Naive thymus-derived CD4-positive, alpha-beta T cell (primary cell): ENCODE measurements around the gene ARHGAP8. TPM values are rescaled to one million over a fixed set of nuclear protein-coding genes. Genes with fewer than 3 reads are reported as not detected.
A peak's percentile ranks its signal among the peaks of the same experiment; 100 is the strongest.

Source experiments
- ATAC-seq: fragments of 150-1000 bp; cut with Tn5 transposase; 2 replicates; pipeline ENCODE4 v1.10.0; 2021; ENCODE audit warnings: mild to moderate bottlenecking, moderate library complexity
- CTCF ChIA-PET: fragments of 350-600 bp; sonication (Branson Sonifier 250); formaldehyde crosslinking; loops from one replicate; lab custom pipeline; 2021; ENCODE audit warnings: antibody characterized with exemption; lab: Charles Lee
- POLR2A ChIA-PET: fragments of 350-600 bp; sonication (Branson Sonifier 250); formaldehyde crosslinking; loops from one replicate; lab custom pipeline; 2021; ENCODE audit warnings: antibody characterized with exemption, inconsistent platforms; lab: Charles Lee
- DNase-seq, 9 donors: peaks; one replicate each; pipeline versions ENCODE4 v3.0.0 to v3.0.0-alpha.2; 2020 to 2022; ENCODE audit warnings: mixed read lengths in 1 of 9
- H3K27ac ChIP-seq: one replicate; pipeline ENCODE4 v1.7.0; 2013; ENCODE audit warnings: mild to moderate bottlenecking, low read depth, low read length, moderate library complexity
- H3K27me3 ChIP-seq, 2 donors: one replicate each; pipeline ENCODE4 v1.7.0; 2013; ENCODE audit warnings: low read length in 2 of 2, mild to moderate bottlenecking in 2 of 2, moderate library complexity in 2 of 2; ENCODE audit not compliant: control insufficient read depth in 2 of 2, insufficient read depth in 2 of 2
- H3K36me3 ChIP-seq, 3 experiments: 1 replicate in 2 of 3; 2 replicates in 1 of 3; pipeline ENCODE4 v1.7.0; 2013; ENCODE audit warnings: low read length in 3 of 3, mild to moderate bottlenecking in 3 of 3, moderate library complexity in 1 of 3; ENCODE audit not compliant: insufficient read depth in 3 of 3, control insufficient read depth in 2 of 3
- H3K4me1 ChIP-seq, 2 donors: one replicate each; pipeline ENCODE4 v1.7.0; 2013; ENCODE audit warnings: low read length in 2 of 2, mild to moderate bottlenecking in 2 of 2, moderate library complexity in 1 of 2; ENCODE audit not compliant: control insufficient read depth in 2 of 2, insufficient read depth in 2 of 2
- H3K4me3 ChIP-seq: 2 replicates; pipeline ENCODE4 v1.7.0; 2013; ENCODE audit warnings: mild to moderate bottlenecking, low read length
- H3K9me3 ChIP-seq, 3 experiments: 1 replicate in 2 of 3; 2 replicates in 1 of 3; pipeline ENCODE4 v1.7.0; 2013; ENCODE audit warnings: low read length in 3 of 3; ENCODE audit not compliant: control insufficient read depth in 2 of 3
- H3K27ac Mint-ChIP-seq, 9 donors: one replicate each; pipeline ENCODE4 v1.8.0; 2020 to 2022; ENCODE audit warnings: mixed read lengths in 9 of 9, mild to moderate bottlenecking in 8 of 9, moderate library complexity in 5 of 9, inconsistent platforms in 2 of 9
- H3K27me3 Mint-ChIP-seq, 5 donors: one replicate each; pipeline ENCODE4 v1.8.0; 2021 to 2022; ENCODE audit warnings: mixed read lengths in 5 of 5, mild to moderate bottlenecking in 1 of 5
- H3K36me3 Mint-ChIP-seq, 5 donors: one replicate each; pipeline ENCODE4 v1.8.0; 2020 to 2022; ENCODE audit warnings: mixed read lengths in 5 of 5, mild to moderate bottlenecking in 3 of 5, inconsistent platforms in 1 of 5
- H3K4me1 Mint-ChIP-seq, 7 donors: one replicate each; pipeline ENCODE4 v1.8.0; 2020 to 2022; ENCODE audit warnings: mixed read lengths in 7 of 7, mild to moderate bottlenecking in 3 of 7, inconsistent platforms in 1 of 7
- H3K4me3 Mint-ChIP-seq, 10 donors: one replicate each; pipeline ENCODE4 v1.8.0; 2020 to 2022; ENCODE audit warnings: mild to moderate bottlenecking in 10 of 10, mixed read lengths in 10 of 10, moderate library complexity in 6 of 10, inconsistent platforms in 2 of 10
- H3K9me3 Mint-ChIP-seq, 11 donors: one replicate each; pipeline ENCODE4 v1.8.0; 2020 to 2022; ENCODE audit warnings: mixed read lengths in 11 of 11, mild to moderate bottlenecking in 4 of 11, inconsistent platforms in 1 of 11, moderate library complexity in 1 of 11
- intact Hi-C, 2 donors: fragments of 100-400 bp; cut with micrococcal nuclease; formaldehyde crosslinking; loops; one replicate each; pipeline ENCODE4 v1.15.1; 2023
- polyA plus RNA-seq, 2 donors: library from polyadenylated mRNA; unstranded; fragments of 300-500 nt; fragmentation: Illumina TruSeq; gene quantifications; one replicate each; pipeline ENCODE4 v1.2.3, GENCODE V29; 2021
- total RNA-seq, 6 experiments: library from RNA in 5 of 6; stranded (reverse) in 5 of 6; gene quantifications; 1 replicate in 5 of 6; 2 replicates in 1 of 6; pipeline ENCODE4 v1.2.3 and lab custom pipeline; 2021 to 2026

The ARHGAP8 gene
- total and polyA plus RNA-seq, 7 experiments from 2014 or later, result 0.82 to 2.3 (median 1.5) TPM; not detected in 4

- CTCF ChIA-PET, result interaction anchor here (1.0 kb wide), 1 partner anchor 20 kb away, joined by 3 read pairs; no protein-coding TSS in a partner anchor
- ATAC-seq, result no peak
- H3K36me3 ChIP-seq, result no peaks in the 10 kb centered on the region
Measured at GRCh38 chr22:44865193-44866057, 113.0 kb downstream of the ARHGAP8 start.

GRCh38 chr22:44869196-44869595, 116.8 kb downstream of the ARHGAP8 start:
- no peak for DNase-seq

More at GRCh38 chr22:44865193-44866057, 113.0 kb downstream of the ARHGAP8 start:
- Histone ChIP-seq H3K27ac (no peak overlapping the region), H3K9me3 (no peaks in the 10 kb centered on the region), H3K4me3 (no peak overlapping the region), H3K27me3 (no peaks in the 10 kb centered on the region), H3K4me1 (no peaks in the 10 kb centered on the region)
- intact Hi-C loops, result no loop called here
- DNase-seq, result no peak
- H3K36me3 Mint-ChIP-seq, result peaks cover 0 to 2% (median 0%) of the 10 kb centered on the region in 5 donors
- peaks cover 0 to 5% (median 1%) of the 10 kb centered on the region in 11 donors for H3K9me3 Mint-ChIP-seq
- H3K4me1 Mint-ChIP-seq, result peaks cover 0 to 3% (median 0%) of the 10 kb centered on the region in 7 donors
- H3K27ac Mint-ChIP-seq, result no peak overlapping the region
- H3K27me3 Mint-ChIP-seq, result peaks cover 0 to 13% (median 7%) of the 10 kb centered on the region in 5 donors
- POLR2A ChIA-PET, result no interaction called here
- H3K4me3 Mint-ChIP-seq, result no peak overlapping the region

GRCh38 chr22:44870021-44870420, 117.6 kb downstream of the ARHGAP8 start:
- Histone ChIP-seq H3K36me3 (no peaks in the 10 kb centered on the region), H3K4me3 (no peak overlapping the region), H3K4me1 (no peaks in the 10 kb centered on the region), H3K27me3 (no peaks in the 10 kb centered on the region), H3K27ac (no peak overlapping the region), H3K9me3 (peaks cover 0 to 12% (median 0%) of the 10 kb centered on the region in 3 experiments)
- intact Hi-C loops, result no loop called here
- Mint-ChIP-seq H3K27ac (no peak overlapping the region), H3K27me3 (peaks cover 0 to 26% (median 17%) of the 10 kb centered on the region in 5 donors), H3K4me1 (peaks cover 0 to 1% (median 0%) of the 10 kb centered on the region in 7 donors), H3K4me3 (no peak overlapping the region), H3K9me3 (peaks cover 0 to 21% (median 5%) of the 10 kb centered on the region in 11 donors), H3K36me3 (peaks cover 0 to 5% (median 4%) of the 10 kb centered on the region in 5 donors)
- ATAC-seq (no peak), DNase-seq (no peak)
- POLR2A ChIA-PET, result no interaction called here
- CTCF ChIA-PET, result no interaction called here

More at GRCh38 chr22:44869196-44869595, 116.8 kb downstream of the ARHGAP8 start:
- Mint-ChIP-seq H3K4me1 (peaks cover 0 to 3% (median 0%) of the 10 kb centered on the region in 7 donors), H3K27ac (peak overlapping the region in 1 of 9 donors; percentile 30), H3K4me3 (no peak overlapping the region), H3K27me3 (peaks cover 0 to 26% (median 17%) of the 10 kb centered on the region in 5 donors), H3K9me3 (peaks cover 0 to 21% (median 5%) of the 10 kb centered on the region in 11 donors), H3K36me3 (peaks cover 0 to 5% (median 4%) of the 10 kb centered on the region in 5 donors)
- Histone ChIP-seq H3K27ac (no peak overlapping the region), H3K4me3 (no peak overlapping the region), H3K27me3 (no peaks in the 10 kb centered on the region), H3K9me3 (peaks cover 0 to 12% (median 0%) of the 10 kb centered on the region in 3 experiments), H3K4me1 (no peaks in the 10 kb centered on the region), H3K36me3 (no peaks in the 10 kb centered on the region)
- ChIA-PET CTCF (no interaction called here), POLR2A (no interaction called here)
- intact Hi-C loops, result no loop called here
- ATAC-seq, result no peak

- intact Hi-C loops, result no loop called here
- Mint-ChIP-seq H3K27ac (no peak overlapping the region), H3K36me3 (peaks cover 0 to 5% (median 4%) of the 10 kb centered on the region in 5 donors), H3K9me3 (peaks cover 0 to 26% (median 7%) of the 10 kb centered on the region in 11 donors), H3K4me1 (no peaks in the 10 kb centered on the region), H3K4me3 (no peak overlapping the region), H3K27me3 (peaks cover 2 to 26% (median 17%) of the 10 kb centered on the region in 5 donors)
- ChIA-PET POLR2A (no interaction called here), CTCF (no interaction called here)
- Histone ChIP-seq H3K4me1 (no peaks in the 10 kb centered on the region), H3K4me3 (no peak overlapping the region), H3K27me3 (no peaks in the 10 kb centered on the region), H3K36me3 (no peaks in the 10 kb centered on the region), H3K9me3 (peaks cover 0 to 12% (median 0%) of the 10 kb centered on the region in 3 experiments), H3K27ac (no peak overlapping the region)
- DNase-seq, result no peak
- ATAC-seq, result no peak
Measured at GRCh38 chr22:44871782-44872181, 119.4 kb downstream of the ARHGAP8 start.

- ATAC-seq, result no peak
- H3K27ac ChIP-seq, result no peak overlapping the region
- no peaks in the 10 kb centered on the region for H3K36me3 ChIP-seq
- CTCF ChIA-PET, result no interaction called here
- H3K9me3 ChIP-seq, result peaks cover 0 to 5% (median 0%) of the 10 kb centered on the region in 3 experiments
- intact Hi-C loops, result no loop called here
- H3K4me3 ChIP-seq, result no peak overlapping the region
- H3K9me3 Mint-ChIP-seq, result peaks cover 0 to 17% (median 3%) of the 10 kb centered on the region in 11 donors
- POLR2A ChIA-PET, result no interaction called here
- H3K27me3 ChIP-seq, result no peaks in the 10 kb centered on the region
- H3K4me1 ChIP-seq, result no peaks in the 10 kb centered on the region
- H3K4me1 Mint-ChIP-seq, result no peaks in the 10 kb centered on the region
- no peak overlapping the region for H3K27ac Mint-ChIP-seq
- no peak overlapping the region for H3K4me3 Mint-ChIP-seq
- DNase-seq, result no peak
- peaks cover 2 to 14% (median 2%) of the 10 kb centered on the region in 5 donors for H3K27me3 Mint-ChIP-seq
- peaks cover 0 to 1% (median 0%) of the 10 kb centered on the region in 5 donors for H3K36me3 Mint-ChIP-seq
Measured at GRCh38 chr22:44876921-44877320, 124.5 kb downstream of the ARHGAP8 start.

- no peak for DNase-seq
- Mint-ChIP-seq H3K27ac (no peak overlapping the region), H3K4me3 (no peak overlapping the region), H3K27me3 (peaks cover 0 to 6% (median 0%) of the 10 kb centered on the region in 5 donors), H3K36me3 (no peaks in the 10 kb centered on the region), H3K4me1 (no peaks in the 10 kb centered on the region), H3K9me3 (peaks cover 0 to 12% (median 3%) of the 10 kb centered on the region in 11 donors)
- H3K27ac ChIP-seq, result no peak overlapping the region
- H3K4me1 ChIP-seq, result no peaks in the 10 kb centered on the region
- H3K4me3 ChIP-seq, result no peak overlapping the region
- peaks cover 0 to 3% (median 0%) of the 10 kb centered on the region in 3 experiments for H3K9me3 ChIP-seq
- POLR2A ChIA-PET, result no interaction called here
- H3K27me3 ChIP-seq, result no peaks in the 10 kb centered on the region
- ATAC-seq, result no peak
- intact Hi-C loops, result no loop called here
- CTCF ChIA-PET, result interaction anchor here (0.6 kb wide), 1 partner anchor 1843 kb away, joined by 3 read pairs; no protein-coding TSS in a partner anchor
- H3K36me3 ChIP-seq, result no peaks in the 10 kb centered on the region
Measured at GRCh38 chr22:44878483-44879300, 126.3 kb downstream of the ARHGAP8 start.
